ENCODE data around the gene SIAH1.
"Not testable (repeated sequence)": the region's sequence is repeated elsewhere in the genome, so short reads cannot be mapped to it uniquely, and the experiment has no call there.

SIAH1 gene, protein sequence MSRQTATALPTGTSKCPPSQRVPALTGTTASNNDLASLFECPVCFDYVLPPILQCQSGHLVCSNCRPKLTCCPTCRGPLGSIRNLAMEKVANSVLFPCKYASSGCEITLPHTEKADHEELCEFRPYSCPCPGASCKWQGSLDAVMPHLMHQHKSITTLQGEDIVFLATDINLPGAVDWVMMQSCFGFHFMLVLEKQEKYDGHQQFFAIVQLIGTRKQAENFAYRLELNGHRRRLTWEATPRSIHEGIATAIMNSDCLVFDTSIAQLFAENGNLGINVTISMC

DNA sequence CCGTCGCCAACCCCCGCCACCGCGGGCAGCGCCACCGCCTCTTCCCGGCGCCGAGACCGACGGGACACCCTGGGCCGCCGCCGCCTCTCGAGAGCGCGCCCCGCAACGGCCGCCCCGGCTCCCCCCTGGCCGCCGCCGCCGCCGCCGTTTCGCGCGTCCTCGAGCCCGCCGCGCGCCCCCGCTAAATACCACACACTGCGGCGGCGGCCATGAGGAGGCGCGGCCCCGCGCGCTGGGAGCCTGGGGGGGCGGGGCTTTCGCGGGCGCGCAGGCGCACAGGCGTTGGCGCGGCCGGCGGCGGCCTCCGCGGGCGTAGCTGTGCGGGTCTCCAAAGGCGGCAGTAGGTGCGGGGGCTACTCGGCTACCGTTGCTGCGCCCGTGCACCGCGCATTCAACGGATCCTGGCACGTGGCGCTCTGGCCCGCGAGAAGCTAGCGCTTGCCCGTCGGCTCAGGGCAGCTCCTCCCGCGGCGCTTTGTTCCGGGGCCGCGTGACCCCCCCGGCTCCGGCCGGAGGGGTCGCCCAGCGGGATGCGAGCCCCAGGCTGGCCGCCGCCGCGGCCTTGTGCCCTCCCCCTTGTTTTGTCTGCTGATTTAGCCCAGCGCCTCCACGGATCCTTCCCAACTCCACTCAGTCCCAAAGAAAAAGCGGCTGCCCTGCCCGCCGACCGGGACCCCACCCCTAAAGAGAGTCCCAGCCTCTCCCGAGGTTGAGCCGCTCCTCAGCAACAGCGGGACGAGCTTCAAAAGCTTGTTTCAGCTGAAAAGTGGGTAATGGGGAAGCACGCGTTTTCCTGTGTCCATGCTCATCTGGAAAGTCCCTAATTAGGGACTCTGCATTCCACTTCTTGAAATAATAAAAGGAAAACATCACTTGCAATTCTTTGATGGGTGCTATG, at the start of gene SIAH1:
TSS of gene SIAH1 (minus strand) at position 161 of the 898 bp plus-strand sequence. CDS start 22,985 bp downstream, outside the sequence.
- peak; percentile 73 for DNase-seq (ENCODE audit: low spot score)

DNA sequence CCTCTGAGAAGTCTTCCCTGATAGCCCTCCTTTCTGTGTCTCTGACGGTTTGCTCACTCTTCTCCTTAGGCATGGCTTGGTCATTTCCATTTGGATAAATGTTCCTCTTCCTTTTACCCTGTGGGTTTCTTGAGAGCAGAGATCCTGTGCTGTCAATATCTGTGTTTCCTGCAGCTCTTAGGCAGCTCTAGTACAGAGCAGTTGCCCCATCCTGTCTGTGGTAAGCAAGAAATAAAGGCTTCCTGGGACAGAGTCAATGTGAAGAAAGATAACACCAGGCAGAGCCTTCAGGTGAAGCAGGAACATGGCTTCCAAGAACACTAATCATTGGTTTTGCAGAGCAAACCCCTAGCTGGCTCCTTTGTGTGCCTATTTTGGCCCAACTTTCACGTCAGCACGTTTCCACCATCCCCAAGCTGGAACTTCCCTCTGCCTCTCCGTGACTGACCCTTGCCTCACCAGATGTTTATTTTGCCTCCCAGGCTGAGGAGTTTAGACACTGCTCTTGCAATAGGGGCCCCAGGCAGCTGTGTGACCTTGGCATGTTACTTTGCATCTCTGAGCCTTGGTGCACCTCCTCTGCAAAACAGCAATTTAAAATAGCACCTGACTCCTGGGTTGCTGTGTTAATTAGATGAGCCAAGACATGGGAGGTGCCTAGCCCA, 49.6 kb upstream of the SIAH1 start:
- DNase-seq (ENCODE audit: low spot score), result no peak

DNA sequence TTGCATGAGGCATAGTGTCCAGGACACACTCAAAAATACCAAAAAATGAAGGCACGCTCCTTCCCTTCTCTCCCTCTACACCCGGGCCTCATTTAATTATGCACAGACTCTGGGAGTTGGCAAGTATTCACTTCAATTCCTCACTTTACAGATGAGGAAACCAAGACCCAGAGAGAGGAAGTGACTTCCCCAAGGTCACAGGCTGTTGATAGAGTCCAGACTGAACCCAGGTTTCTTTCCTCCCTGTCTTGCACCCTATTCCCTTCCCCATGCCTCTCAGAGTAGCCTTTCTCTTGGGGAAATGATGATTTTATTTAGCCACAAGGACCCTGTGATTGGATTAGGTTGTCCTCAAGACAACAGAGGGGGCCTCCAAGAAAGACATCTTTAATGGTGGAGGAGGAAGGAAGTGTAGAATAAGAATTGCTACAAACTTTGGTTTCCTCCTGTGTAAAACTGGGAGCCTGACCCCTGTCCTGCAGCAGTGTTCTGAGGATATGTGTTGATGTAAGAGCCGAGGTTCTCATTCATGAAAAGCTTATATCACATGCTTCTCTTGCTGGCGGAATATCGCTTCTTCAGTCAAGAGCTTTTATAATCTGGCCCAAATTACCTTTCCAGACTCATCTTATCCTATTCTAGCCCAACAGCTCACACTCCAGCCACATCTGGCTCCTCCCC, 48.8 kb upstream of the SIAH1 start:
- no peak for DNase-seq (ENCODE audit: low spot score)

DNA sequence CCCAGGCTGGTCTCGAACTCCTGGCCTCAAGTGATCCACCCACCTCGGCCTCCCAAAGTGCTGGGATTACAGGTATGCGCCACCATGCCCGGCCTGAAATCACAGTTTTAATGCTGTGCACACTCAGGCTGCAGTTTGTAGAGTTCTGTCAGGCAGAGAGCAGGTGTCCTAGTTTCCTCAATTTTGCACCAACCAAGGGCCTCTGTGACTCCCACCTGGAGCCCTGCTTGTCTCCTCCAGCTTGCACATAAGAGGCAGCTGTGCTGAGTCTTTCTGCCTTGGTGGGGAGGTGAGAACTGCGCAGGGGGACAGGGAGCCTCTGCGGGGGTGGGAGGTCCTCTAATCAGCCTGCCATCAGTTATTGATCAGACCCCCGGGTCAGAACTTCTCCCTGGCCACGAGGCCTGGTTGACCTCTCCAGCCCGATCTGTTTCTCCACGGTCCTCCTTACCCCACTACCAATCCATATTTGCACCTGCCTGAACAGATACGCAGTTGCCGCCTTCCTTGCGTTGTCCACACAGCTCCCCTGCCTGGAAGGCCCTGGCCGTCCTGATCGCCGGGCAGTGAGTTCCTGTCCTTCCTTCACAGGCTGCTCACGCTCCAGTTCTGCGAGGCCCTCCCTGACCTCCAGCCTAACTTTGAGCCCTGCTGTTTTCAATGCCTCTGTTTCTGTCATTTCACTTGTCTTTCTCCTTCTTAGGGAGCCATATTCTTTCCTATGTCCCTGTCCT, 48.1 kb upstream of the SIAH1 start:
- DNase-seq (ENCODE audit: low spot score), result no peak

DNA sequence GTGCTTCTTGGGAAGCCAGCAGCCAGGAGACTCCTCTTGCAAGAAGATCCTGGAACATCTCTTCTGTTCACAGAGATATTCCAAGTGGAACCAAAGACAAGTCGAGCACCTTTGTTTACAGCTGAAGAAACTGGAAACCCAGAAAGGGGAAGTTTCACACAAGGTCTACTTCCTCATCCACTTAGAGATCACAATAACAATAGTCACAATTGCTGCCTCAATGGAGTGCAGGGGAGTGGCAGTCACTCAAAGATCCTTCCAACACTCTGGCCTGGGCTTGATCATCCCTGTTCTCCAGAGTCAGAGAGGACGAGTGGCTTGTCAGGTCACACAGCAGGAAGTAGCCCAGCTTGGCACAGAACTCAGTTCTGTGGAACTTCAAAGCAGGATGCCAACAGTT, 46.9 kb upstream of the SIAH1 start:
- no peak for DNase-seq (ENCODE audit: low spot score)

DNA sequence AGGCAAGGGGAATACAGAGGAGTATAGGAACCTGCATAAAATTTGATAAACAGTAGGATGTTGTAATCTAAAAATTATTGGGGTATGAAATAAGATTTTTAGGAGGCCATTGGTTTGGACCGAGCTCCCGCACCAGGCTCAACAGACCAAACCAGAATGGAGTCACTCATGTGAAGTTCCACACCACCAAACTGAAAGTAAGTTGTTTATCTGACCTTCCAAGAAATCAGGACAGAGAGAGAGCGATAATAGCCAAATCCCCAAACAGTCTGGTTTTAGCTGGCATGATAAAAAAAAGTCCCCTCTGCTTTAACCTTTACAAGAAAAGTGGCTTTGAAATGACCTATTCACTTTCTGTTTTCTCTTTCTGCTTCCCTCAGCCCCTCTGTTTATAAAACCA, 45.7 kb upstream of the SIAH1 start:
- DNase-seq (ENCODE audit: low spot score), result no peak

DNA sequence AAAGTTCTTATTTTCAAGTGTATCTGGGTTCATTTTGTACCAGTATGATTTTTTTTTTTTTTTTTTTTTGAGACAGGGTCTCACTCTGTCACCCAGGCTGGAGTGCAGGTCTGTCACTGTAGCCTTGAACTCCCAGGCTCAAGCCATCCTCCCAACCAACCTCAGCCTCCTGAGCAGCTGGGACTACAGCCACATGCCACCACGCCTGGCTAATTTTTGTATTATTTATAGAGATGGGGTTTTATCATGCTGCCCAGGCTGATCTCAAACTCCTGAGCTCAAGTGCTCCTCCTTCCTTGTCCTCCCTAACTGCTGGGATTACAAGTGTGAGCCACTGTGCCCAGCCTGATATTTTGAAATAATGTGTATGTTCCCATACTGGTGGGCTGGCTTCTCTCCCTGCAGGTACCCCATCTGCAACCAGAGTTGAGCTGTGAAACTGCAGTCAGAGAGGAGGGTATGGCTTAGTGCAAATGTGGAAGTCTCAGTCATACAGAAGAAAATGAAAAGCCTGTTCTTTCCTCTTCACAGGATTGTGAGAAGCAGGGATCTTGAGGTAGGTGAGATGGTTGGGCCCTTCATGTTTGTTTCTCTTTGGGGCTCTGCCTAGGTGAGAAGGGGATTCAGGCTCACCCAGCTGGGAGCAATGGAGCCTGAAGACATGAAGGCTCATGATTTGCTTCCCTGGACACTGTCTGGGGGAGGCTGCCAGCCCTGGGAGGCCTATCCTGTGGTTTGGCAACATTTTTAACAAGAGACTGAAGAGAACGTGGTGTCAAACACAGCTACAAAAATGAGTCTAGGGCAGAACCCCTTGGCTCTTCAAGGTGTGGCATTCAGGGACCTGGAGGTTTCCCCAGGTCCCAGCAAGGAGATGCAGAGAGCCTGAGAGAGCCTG, 41.3 kb upstream of the SIAH1 start:
- DNase-seq (ENCODE audit: low spot score), result no peak

DNA sequence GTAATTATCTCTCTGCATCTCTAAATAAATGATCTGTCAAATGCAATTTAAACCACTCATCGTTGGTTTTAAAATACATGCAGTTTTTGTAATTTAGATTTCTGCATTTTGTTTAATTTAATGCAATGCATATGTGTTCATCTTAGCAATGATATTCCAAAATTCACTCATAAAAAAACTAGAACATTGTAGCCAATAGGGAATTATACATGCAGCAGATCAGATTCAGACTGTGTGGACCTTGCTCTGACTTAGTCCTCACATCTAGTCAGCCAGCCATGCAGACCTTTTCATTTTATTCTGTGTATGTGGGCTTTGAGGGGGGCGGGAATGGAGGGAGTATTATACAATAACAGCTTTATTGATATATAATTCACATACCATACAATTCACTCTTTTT, 37.3 kb upstream of the SIAH1 start:
- no peak for DNase-seq (ENCODE audit: low spot score)

DNA sequence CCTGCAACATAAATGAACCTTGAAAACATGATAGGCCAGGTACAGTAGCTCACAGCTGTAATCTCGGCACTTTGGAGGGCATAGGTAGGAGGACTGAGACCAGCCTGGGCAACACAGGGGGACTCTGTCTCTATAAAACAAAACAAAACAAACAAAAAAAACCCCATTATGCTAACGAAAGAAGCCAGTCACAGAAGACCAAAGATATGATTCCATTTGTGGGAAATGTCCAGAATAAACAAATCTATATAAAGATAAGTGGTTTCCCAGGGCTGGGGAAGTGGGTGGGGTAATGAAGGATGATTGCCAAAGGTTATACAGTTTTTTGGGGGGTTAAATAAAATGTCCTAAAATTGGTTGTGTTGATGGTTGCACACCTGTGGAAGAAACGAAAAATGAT, 36.5 kb upstream of the SIAH1 start:
- no peak for DNase-seq (ENCODE audit: low spot score)

DNA sequence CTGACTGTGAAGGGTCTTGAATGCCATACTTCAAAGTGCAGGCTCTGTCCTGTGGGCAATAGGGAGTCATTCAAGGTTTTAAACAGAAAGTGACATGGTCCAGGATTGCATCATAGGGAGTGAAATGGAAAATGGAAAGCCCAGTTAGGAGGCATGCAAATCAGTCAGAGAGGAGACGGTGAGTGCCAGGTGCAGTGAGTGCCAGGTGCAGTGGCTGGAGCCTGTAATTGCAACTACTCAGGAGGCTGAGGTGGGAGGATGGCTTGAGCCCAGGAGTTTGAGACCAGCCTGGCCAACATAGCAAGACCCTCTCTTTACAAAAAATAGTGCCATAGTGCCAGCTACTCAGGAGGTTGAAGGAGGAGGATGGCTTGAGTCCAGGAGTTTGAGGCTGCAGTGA, 35.2 kb upstream of the SIAH1 start:
- DNase-seq (ENCODE audit: low spot score), result no peak

DNA sequence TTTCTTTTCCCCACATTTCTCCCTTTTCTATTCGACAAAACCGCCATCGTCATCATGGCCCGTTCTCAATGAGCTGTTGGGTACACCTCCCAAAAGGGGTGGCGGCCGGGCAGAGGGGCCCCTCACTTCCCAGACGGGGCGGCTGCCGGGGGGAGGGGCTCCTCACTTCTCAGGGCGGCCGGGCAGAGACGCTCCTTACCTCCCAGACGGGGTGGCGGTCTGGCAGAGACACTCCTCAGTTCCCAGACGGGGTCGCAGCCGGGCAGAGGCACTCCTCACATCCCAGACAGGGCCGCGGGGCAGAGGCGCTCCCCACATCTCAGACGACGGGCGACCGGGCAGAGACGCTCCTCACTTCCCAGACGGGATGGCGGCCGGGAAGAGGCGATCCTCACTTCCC, 31.4 kb upstream of the SIAH1 start:
- DNase-seq (ENCODE audit: low spot score), result not testable (repeated sequence)

DNA sequence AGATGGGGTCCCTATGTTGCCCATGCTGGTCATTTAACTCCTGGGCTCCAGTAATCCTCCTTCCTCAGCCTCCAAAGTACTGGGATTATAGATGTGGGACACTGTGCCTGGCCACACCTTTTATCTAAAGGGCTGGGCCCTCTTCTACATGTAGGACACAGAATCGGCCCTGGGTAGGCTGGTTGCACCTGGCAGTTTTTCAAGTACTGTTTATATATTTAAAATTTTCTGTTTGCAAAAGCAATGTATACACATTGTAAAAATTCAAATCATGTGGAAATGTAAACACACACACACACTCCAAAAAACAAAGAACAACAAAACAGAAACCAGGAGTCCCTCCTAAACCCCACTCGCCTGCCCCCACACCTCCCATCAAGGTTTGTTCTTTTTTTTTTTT, 28.1 kb upstream of the SIAH1 start:
- no peak for DNase-seq (ENCODE audit: low spot score)

DNA sequence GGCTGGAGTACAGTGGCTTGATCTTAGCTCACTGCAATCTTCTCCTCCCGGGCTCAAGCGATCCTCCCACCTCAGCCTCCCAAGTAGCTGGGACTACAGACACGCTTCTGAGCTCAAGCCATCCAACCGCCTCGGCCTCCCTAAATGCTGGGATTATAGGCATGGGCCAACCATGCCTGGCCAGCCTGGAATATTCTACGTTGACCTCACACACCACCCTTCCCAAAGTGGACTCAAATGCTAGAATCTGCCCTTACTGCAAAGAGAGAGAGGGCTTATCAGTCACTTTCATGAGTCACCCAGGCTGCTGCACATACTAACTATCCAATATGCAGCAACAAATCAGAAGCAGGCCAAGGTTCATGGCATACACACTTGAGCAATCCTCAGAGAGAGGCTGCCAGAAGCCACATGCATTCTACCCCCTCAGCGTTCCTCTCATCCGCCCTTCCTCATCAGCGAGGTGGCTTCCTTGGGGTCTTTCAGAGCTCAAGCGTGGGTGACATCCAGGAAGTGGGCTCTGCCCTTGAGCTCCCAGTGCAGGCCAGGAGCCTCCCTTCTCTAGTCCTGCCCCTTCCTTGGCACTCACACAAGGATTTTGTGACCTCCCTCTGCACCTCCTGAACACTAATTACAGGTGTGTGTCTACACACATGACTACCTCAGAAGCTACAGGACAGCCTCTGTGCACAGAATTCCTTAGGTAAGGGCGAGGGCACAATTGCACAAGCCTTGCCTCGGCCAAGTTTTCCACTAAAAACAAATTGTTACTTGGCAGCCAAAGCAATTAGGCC, 24.8 kb upstream of the SIAH1 start:
- peak; percentile 24 for DNase-seq (ENCODE audit: low spot score)

DNA sequence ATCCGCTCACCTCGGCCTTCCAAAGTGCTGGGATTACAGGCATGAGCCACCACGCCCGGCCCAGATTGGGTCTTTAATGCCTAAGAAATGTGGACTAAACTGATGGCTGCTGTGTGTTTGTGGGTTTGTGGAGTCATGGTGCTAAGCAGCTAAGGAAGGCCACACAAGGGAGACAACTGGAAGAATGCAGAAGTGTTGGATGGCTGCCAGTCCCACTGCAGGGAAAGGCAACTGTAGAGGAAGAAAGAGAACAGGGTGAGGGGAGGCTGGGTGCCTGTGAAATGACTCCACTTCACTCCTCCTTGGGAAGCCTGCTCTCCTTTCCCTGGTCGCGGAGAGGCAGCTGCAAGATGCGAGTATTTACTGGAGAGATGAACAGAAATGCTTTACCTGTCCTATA, 23.5 kb upstream of the SIAH1 start:
- no peak for DNase-seq (ENCODE audit: low spot score)

DNA sequence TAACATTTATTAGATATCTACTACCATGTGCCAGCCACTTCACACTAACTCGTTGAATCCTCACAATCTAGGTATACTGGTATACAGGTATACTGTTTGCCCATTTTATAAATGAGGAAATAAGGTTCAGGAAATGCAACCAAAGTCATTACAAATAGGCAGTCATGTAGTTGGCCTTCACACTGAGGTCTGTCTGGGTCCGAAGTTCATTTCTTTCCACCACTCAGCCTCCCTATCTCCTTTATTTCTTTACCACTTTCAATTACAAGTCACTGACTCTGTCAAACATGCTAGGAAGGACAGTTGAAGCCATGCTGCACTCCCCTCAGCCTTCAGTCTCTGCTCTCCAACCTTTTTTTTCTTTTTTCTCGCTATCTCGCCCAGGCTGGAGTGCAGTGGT, 20.7 kb upstream of the SIAH1 start:
- no peak for DNase-seq (ENCODE audit: low spot score)

DNA sequence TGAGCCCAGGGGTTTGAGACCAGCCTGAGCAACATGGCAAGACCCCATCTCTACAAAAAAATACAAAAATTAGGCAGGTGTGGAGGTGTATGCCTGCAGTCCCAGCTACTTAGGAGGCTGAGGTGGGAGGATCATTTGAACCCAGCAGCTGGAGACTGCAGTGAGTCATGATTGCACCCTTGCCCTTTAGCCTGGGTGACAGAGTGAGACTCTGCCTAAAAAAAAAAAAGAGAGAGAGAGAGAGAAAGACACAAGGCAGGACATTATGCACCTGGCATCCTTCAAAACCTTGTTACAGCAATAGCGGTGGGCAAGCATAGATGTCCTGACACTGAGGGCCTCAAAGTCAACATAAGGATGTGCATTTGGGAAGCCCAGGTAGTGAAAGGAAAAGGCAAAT, 19.9 kb upstream of the SIAH1 start:
- no peak for DNase-seq (ENCODE audit: low spot score)

DNA sequence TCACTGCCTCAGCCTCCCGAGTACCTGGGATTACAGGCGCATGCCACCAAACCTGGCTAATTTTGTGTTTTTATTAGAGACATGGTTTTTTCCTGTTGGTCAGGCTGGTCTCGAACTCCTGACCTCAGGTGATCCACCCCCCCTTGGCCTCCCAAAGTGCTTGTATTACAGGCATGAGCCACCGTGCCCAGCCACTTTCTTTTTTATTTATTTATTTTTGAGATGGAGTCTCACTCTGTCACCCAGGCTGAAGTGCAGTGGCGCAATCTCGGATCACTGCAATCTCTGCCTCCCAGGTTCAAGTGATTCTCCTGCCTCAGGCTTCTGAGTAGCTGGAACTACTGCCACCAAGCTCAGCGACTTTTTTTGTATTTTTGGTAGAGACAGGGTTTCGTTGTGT, 17.3 kb upstream of the SIAH1 start:
- DNase-seq (ENCODE audit: low spot score), result not testable (repeated sequence)

DNA sequence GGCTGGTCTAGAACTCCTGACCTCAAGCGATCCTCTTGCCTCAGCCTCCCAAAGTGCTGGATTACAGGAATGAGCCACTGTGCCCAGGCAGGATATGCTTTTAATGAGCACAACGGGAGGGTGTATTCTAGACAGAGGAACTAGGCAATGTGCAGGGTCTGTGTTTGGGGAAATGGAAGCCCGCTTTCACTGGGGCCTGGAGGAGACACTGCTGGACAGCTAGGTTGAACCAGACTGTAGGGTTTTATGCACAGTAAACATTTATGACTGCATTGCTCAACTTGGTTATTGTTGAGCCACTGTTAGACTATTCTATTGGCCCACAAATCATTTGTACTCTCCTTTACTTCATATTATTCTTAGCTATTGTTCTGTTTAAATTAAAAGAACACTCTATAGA, 10.2 kb upstream of the SIAH1 start:
- no peak for DNase-seq (ENCODE audit: low spot score)

DNA sequence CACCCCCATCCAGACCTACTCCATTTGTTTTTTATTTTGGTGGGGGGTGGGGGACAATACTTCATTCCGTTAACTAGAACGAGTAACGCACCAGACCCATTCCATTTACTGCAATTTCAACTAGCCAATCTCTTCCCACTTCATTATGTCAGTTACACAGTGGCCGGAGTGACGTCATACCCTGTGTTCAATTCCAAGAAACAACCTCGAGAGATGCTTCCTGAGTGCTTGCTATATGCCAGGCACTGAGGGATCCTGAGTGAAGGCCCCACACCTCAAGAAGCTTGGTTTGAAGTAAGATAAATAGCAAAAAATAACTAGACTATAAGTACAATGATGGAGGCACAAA, 9.1 kb upstream of the SIAH1 start:
- no peak for DNase-seq (ENCODE audit: low spot score)
